HG03103 (cell line): ENCODE data around the gene SLC5A9.
"Not testable (repeated sequence)": the region's sequence is repeated elsewhere in the genome, so short reads cannot be mapped to it uniquely, and the experiment has no call there.

Experiments used
- ATAC-seq: cut with Tn5 transposase; IDR thresholded peaks from one replicate; pipeline ENCODE4 v1.9.1; 2021; ENCODE audit warnings: low read depth; ENCODE audit not compliant: unreplicated experiment

The SLC5A9 gene

GRCh38 chr1:48236716-48237470 lies 14.4 kb downstream of the SLC5A9 start:
- peak; percentile 63 for ATAC-seq

- no peak for ATAC-seq
These were observed 19.7 kb downstream of the SLC5A9 start for GRCh38 chr1:48242141-48242736.

- ATAC-seq: no peak
These were observed 22.6 kb downstream of the SLC5A9 start for GRCh38 chr1:48245106-48245505.

- no peak for ATAC-seq
These were observed 24.2 kb downstream of the SLC5A9 start for GRCh38 chr1:48246727-48247126.

GRCh38 chr1:48248356-48248755 lies 25.8 kb downstream of the SLC5A9 start:
- no peak for ATAC-seq

- no peak for ATAC-seq
These were observed 27.4 kb downstream of the SLC5A9 start for GRCh38 chr1:48249868-48250267.

GRCh38 chr1:48250572-48250971 lies 28.1 kb downstream of the SLC5A9 start:
- no peak for ATAC-seq

- ATAC-seq: no peak
These were observed 28.8 kb downstream of the SLC5A9 start for GRCh38 chr1:48251323-48251722.

GRCh38 chr1:48251821-48252220 lies 29.3 kb downstream of the SLC5A9 start:
- no peak for ATAC-seq

- ATAC-seq: no peak
These were observed 31.7 kb downstream of the SLC5A9 start for GRCh38 chr1:48254254-48254653.

- ATAC-seq: no peak
These were observed 35.6 kb downstream of the SLC5A9 start for GRCh38 chr1:48258106-48258505.

GRCh38 chr1:48261881-48262400 lies 39.4 kb downstream of the SLC5A9 start:
- ATAC-seq: no peak

GRCh38 chr1:48263041-48263440 lies 40.5 kb downstream of the SLC5A9 start:
- no peak for ATAC-seq

GRCh38 chr1:48266576-48266975 lies 44.1 kb downstream of the SLC5A9 start:
- no peak for ATAC-seq

GRCh38 chr1:48277437-48277836 lies 54.9 kb downstream of the SLC5A9 start:
- not testable (repeated sequence) for ATAC-seq

- ATAC-seq: not testable (repeated sequence)
These were observed 59.8 kb downstream of the SLC5A9 start for GRCh38 chr1:48282329-48282728.

- not testable (repeated sequence) for ATAC-seq
These were observed 62.3 kb downstream of the SLC5A9 start for GRCh38 chr1:48284696-48285420.

- no peak for ATAC-seq
These were observed 63.0 kb downstream of the SLC5A9 start for GRCh38 chr1:48285525-48285924.

GRCh38 chr1:48291421-48291820 lies 68.9 kb downstream of the SLC5A9 start:
- no peak for ATAC-seq

GRCh38 chr1:48292706-48293105 lies 70.2 kb downstream of the SLC5A9 start:
- ATAC-seq: no peak

GRCh38 chr1:48294094-48294493 lies 71.6 kb downstream of the SLC5A9 start:
- not testable (repeated sequence) for ATAC-seq
